ENCODE results near the gene FXR2. TPM values are rescaled to one million over a fixed set of nuclear protein-coding genes. Genes with fewer than 3 reads are reported as not detected.
"Not testable (repeated sequence)": the region's sequence is repeated elsewhere in the genome, so short reads cannot be mapped to it uniquely, and the experiment has no call there.

FXR2 gene
- total RNA-seq, 4 donors from 2014 or later: 32.1 to 35.7 (median 33.9) TPM

DNA sequence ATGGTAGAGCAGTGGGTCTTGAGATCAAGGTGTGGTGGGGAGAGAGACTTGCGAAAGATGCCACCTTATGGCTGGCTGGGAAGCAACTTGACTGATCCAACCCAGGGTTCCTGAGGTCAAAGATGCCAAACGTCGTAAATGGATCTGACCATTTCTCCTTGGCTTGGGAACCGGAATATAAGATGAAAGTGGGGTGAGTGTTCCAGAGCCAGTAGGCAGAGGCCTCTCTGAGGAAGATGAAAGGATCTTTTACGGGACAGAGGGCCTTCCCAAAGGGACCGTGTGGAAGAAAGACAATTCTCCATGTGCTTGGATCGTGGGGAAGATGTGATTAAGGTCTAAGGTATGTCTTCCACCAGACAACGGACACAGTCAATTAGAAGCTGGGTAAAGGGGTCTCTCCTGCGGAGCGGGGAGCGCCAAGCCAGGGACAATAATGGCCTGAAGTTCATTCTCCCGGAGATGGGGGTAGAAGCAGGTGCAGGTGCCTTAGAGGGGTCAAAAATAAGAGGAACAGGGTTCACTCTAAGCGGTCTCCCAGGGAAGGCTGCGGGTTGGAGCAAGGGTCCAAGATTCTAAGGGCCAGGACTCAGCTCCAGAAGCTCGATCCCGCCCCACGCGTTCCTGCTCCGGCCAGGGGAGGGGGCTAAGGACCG, 800 bp downstream of the FXR2 start:
- WGBS, 2 donors: 5% methylated on average over 19 to 20 of the region's 20 CpGs
- DNase-seq (ENCODE audit: low spot score in 2 of 2): peak in 1 of 2 donors; percentile 28
- H3K4me3 ChIP-seq (ENCODE audit: low read depth, poor library complexity, severe bottlenecking): peak overlapping the region; percentile 76
- TF ChIP-seq POLR2A (IDR thresholded peaks at IDR 0.05): no peak
- intact Hi-C loops (cut with DNase I; ENCODE audit: low total_unique reads): no loop called here

GRCh38 chr17:7612294-7612640, 2.4 kb downstream of the FXR2 start:
- H3K4me3 ChIP-seq (ENCODE audit: low read depth, poor library complexity, severe bottlenecking): no peak overlapping the region
- WGBS, 2 donors: 95 to 97% methylated on average over 1 of the region's 1 CpG
- TF ChIP-seq, protein P1, sequence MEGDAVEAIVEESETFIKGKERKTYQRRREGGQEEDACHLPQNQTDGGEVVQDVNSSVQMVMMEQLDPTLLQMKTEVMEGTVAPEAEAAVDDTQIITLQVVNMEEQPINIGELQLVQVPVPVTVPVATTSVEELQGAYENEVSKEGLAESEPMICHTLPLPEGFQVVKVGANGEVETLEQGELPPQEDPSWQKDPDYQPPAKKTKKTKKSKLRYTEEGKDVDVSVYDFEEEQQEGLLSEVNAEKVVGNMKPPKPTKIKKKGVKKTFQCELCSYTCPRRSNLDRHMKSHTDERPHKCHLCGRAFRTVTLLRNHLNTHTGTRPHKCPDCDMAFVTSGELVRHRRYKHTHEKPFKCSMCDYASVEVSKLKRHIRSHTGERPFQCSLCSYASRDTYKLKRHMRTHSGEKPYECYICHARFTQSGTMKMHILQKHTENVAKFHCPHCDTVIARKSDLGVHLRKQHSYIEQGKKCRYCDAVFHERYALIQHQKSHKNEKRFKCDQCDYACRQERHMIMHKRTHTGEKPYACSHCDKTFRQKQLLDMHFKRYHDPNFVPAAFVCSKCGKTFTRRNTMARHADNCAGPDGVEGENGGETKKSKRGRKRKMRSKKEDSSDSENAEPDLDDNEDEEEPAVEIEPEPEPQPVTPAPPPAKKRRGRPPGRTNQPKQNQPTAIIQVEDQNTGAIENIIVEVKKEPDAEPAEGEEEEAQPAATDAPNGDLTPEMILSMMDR (IDR thresholded peaks at IDR 0.05): no peak
- no peak for TF ChIP-seq POLR2A (IDR thresholded peaks at IDR 0.05)
- intact Hi-C loops (cut with DNase I; ENCODE audit: low total_unique reads): no loop called here
- DNase-seq (ENCODE audit: low spot score in 2 of 2): no peak

DNA sequence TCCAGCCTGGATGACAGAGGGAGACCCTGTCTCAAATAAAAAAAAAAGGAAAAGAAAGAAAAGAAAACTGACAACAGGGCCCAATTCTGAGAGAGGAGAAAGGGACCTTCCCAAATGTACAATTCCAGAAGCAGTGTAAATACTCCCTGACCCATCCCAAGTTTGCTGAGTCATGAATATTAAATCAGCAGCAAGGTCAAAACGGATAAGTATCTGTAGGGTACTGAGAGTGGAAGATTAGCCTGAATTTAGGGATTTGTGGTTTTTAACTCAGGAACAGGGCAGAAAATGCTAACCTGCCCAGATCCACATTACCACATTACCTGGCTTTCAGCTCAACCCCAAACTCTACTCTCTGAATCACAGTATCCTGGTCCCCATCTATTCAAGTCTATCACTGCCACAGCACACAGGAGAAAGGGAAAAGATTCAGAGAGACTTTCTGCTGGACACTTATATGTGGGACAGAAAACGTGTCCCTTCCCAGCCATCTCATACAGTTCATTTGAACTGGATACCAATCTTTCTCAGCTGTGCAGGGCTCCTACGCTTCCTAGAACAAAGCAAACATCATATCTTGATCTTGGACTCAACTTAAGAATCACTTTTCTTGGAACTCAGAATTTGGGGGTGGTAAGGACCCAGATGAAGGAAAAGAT, 2.9 kb downstream of the FXR2 start:
- intact Hi-C loops (cut with DNase I; ENCODE audit: low total_unique reads): no loop called here
- DNase-seq (ENCODE audit: low spot score in 2 of 2): no peak
- WGBS, 2 donors: 60 to 64% methylated on average over 3 of the region's 3 CpGs
- TF ChIP-seq, protein P1 (IDR thresholded peaks at IDR 0.05): no peak
- no peak for TF ChIP-seq POLR2A (IDR thresholded peaks at IDR 0.05)
- H3K4me3 ChIP-seq (ENCODE audit: low read depth, poor library complexity, severe bottlenecking): no peak overlapping the region

DNA sequence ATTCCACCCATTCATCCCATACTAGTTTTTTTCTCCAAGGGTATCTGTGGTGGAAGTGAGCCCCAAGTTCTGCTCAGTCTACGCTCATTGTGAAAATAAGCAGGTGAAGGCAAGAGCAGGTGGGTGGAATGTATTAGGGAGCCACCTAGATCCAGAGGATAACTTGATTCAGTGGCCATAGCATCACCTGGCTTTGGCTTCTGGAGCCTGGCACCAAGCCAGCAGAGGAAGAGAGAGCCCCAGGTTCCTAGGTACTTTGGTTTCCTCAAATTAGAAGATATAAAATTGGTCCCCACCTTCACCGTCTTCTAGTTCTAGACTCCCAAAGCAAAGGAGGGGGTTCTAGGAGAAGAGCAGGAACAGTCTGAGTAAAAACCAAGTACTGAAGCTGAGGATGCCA, 4.1 kb downstream of the FXR2 start:
- no peak overlapping the region for H3K4me3 ChIP-seq (ENCODE audit: low read depth, poor library complexity, severe bottlenecking)
- intact Hi-C loops (cut with DNase I; ENCODE audit: low total_unique reads): no loop called here
- WGBS, 2 donors: 94 to 95% methylated on average over 2 of the region's 2 CpGs
- TF ChIP-seq POLR2A (IDR thresholded peaks at IDR 0.05): no peak
- TF ChIP-seq, protein P1 (IDR thresholded peaks at IDR 0.05): no peak
- DNase-seq (ENCODE audit: low spot score in 2 of 2): no peak

DNA sequence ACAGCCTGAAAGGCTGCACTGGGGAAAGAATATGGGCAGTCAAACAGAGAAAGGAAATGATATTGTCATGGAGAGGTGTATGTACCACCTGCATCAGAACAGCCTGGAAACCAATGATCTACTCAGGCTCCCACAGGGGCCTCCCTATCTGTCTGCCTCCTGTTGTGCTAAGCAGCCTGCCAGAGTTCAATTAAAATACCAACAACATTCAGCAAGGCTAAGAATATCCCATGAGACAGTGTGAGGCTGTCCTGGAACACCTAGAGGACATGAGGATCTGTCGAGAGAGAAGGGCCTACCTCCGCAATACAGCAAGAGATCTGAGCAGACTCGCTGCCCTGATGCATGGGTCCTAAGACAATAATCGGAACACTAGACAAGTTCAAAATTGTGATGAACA, 8.4 kb downstream of the FXR2 start:
- no peak overlapping the region for H3K4me3 ChIP-seq (ENCODE audit: low read depth, poor library complexity, severe bottlenecking)
- no peak for DNase-seq (ENCODE audit: low spot score in 2 of 2)
- TF ChIP-seq, protein P1 (IDR thresholded peaks at IDR 0.05): no peak
- TF ChIP-seq POLR2A (IDR thresholded peaks at IDR 0.05): no peak
- WGBS, 2 donors: 96 to 97% methylated on average over 4 of the region's 4 CpGs
- intact Hi-C loops (cut with DNase I; ENCODE audit: low total_unique reads): no loop called here

GRCh38 chr17:7597561-7597960, 17.1 kb downstream of the FXR2 start:
- WGBS, 2 donors: 55 to 72% methylated on average over 5 of the region's 5 CpGs
- DNase-seq (ENCODE audit: low spot score in 2 of 2); H3K4me3 ChIP-seq (ENCODE audit: low read depth, poor library complexity, severe bottlenecking); intact Hi-C loops (cut with DNase I; ENCODE audit: low total_unique reads): not testable (repeated sequence)

DNA sequence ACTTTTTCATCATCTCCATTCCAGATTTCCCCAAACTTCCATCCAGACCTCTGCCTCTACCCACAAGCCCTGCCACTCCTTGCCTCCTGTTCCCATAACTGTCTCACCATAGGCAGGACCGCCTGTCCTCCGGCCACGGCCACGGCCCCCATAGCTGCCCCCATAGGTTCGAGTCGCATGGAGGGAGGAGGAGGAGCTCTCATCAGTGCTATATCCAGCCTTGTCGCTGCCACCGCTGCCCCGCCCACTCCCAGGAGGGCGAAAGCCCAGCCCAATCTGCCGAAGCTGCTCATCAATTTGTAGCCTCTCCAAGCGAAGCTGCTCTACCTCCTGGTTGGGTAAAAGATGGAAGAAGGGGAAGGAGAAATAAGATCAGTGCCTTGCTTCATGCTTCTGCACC, 21.4 kb downstream of the FXR2 start:
- WGBS, 2 donors: 72 to 85% methylated on average over 12 of the region's 12 CpGs
- intact Hi-C loops (cut with DNase I; ENCODE audit: low total_unique reads): no loop called here
- TF ChIP-seq, protein P1 (IDR thresholded peaks at IDR 0.05): no peak
- TF ChIP-seq POLR2A (IDR thresholded peaks at IDR 0.05): no peak
- no peak for DNase-seq (ENCODE audit: low spot score in 2 of 2)
- H3K4me3 ChIP-seq (ENCODE audit: low read depth, poor library complexity, severe bottlenecking): no peak overlapping the region

Data from lower leg skin (tissue), 4 donors.